Measurements from ENCODE around the gene CCDC88B.
"Not testable (repeated sequence)": the region's sequence is repeated elsewhere in the genome, so short reads cannot be mapped to it uniquely, and the experiment has no call there.

Gene CCDC88B

DNA sequence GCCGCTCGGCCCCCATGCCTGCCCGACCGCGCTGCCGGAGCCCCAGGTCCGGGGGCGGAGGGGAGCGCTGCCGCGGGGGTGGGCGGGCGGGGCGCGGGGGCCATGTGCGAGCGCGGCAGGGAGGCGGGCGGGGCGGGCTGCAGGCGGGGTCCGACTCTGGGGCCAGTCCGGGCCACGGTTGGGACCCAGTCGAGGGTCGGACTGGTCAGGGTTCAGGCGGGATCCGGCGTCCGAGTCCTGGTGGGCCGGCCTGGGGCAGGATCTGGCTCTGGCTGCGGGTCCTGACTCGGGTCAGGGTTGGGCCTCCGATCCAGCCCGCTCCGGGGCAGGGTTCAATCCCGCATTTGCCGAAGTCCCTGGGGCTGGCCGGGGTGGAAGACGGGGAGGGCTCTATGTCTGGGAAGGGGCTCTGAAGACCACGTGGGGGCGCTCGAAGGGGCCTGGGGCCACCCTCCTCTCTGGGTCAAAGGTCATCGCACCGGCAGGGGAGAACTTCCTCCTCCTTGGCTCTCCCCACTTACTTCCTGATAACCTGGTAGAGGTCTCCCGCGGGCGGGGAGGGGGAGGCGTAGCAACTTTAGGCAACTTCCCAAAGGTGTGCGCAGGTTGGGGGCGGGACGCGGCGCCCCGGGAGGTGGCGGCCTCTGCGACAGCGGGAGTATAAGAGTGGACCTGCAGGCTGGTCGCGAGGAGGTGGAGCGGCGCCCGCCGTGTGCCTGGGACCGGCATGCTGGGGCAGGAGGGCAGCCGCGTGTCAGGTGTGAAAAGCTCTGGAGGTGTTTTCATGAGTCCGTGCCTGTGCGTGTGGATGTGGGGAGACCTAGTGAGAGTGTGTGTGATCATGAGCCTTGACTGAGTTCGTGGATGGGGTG lies 34.1 kb upstream of the CCDC88B start:
- DNase-seq (ENCODE audit: low spot score): peak; percentile 63

DNA sequence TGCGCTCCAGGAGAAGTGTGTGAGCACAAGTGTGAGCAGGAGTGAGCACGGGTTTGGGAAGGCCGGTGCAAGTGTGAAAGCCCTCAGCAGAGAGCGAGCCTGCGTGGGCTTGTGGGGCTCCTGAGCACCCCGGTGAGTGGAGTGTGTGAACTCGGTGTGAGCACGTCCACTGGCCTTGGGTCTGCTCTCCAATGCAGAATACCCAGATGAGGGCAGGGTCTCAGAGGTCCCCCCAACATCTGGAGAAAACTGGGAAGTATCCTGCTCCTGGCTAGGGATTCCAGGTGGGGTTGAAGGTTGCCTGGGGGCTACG lies 33.5 kb upstream of the CCDC88B start:
- DNase-seq (ENCODE audit: low spot score): no peak

- DNase-seq (ENCODE audit: low spot score): no peak
Measured at GRCh38 chr11:64306876-64307622, 33.0 kb upstream of the CCDC88B start.

DNA sequence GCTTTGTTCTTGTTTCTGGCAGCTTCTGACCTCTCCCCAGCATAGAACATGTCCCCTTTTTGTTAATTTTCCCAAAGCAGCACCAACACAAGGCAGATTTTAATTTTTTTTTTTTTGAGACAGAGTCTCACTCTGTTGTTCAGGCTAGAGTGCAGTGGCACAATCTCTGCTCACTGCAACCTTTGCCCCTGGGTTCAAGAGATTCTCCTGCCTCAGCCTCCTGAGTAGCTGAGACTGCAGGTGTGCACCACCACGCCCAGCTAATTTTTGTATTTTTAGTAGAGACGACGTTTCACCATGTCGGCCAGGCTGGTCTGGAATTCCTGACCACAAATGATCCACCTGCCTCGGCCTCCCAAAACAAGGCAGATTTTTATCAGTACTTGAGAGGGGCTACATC lies 32.2 kb upstream of the CCDC88B start:
- DNase-seq (ENCODE audit: low spot score): not testable (repeated sequence)

- no peak for DNase-seq (ENCODE audit: low spot score)
Measured at GRCh38 chr11:64312947-64313346, 27.1 kb upstream of the CCDC88B start.

DNA sequence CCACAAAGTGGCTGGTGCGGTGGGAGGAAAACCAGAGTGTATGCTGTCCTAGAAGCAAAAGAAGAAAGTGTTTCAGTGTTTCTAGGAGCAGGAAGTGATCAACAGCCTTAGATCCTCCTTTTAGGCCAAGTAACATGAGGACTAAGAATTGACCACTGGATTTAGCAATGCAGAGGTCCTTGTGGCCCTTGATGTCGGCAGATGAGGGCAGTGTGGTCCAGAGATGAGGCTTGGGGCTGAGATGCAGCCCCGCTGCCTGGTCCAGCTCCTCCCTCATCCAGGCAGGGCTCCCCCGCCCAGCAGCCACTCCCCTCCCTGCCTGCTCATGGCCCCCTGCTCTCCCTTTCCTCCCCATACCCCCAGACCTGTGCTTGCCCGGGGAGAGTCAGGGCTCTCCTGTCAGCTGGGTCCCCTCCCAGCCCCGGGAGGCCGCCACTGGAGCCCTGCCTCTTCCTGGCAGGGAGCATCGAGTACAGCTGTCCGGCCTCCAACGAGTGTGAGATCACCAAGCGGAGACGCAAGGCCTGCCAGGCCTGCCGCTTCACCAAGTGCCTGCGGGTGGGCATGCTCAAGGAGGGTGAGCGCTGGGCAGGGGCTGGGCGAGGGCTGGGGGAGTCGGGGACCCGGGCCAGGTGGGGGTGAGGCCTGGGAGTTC lies 26.4 kb upstream of the CCDC88B start:
- no peak for DNase-seq (ENCODE audit: low spot score)

GRCh38 chr11:64314146-64314804 lies 25.7 kb upstream of the CCDC88B start:
- DNase-seq (ENCODE audit: low spot score): no peak

- DNase-seq (ENCODE audit: low spot score): no peak
Measured at GRCh38 chr11:64314805-64315561, 25.0 kb upstream of the CCDC88B start.

DNA sequence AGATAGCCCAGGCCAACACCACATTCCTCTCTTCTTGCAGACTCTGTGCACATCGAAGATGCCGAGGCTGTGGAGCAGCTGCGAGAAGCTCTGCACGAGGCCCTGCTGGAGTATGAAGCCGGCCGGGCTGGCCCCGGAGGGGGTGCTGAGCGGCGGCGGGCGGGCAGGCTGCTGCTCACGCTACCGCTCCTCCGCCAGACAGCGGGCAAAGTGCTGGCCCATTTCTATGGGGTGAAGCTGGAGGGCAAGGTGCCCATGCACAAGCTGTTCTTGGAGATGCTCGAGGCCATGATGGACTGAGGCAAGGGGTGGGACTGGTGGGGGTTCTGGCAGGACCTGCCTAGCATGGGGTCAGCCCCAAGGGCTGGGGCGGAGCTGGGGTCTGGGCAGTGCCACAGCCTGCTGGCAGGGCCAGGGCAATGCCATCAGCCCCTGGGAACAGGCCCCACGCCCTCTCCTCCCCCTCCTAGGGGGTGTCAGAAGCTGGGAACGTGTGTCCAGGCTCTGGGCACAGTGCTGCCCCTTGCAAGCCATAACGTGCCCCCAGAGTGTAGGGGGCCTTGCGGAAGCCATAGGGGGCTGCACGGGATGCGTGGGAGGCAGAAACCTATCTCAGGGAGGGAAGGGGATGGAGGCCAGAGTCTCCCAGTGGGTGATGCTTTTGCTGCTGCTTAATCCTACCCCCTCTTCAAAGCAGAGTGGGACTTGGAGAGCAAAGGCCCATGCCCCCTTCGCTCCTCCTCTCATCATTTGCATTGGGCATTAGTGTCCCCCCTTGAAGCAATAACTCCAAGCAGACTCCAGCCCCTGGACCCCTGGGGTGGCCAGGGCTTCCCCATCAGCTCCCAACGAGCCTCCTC lies 24.1 kb upstream of the CCDC88B start:
- DNase-seq (ENCODE audit: low spot score): not testable (repeated sequence)

DNA sequence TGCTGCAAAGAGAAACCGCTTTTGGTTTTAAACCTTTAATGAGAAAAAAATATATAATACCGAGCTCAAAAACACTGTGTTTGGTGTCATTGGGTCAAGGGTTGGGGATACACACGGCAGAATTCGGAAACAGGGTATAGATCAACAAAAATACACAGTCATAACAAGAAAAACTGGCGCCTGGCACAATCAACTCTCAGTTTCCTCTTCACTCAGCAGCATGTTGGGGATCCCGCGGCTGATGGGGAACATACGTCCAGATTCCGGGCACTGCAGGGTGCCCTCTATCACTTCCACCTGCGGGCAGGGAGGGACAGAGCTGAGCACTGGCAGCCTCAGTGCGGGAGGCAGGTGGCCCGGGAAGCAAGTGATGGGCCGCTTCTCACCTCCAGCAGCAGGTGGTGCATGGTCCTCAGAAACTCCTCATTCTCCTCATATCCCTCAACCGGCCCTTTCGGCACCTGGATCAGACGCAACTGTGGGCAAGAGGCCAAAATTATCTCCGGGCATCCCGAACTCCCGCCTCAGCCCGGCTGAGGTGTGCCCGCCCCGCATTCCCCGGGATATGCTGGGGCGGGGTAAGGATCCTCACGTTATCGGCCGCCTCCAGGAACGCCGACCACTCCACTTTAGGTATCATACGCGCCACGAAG lies 23.2 kb upstream of the CCDC88B start:
- no peak for DNase-seq (ENCODE audit: low spot score)

- DNase-seq (ENCODE audit: low spot score): peak; percentile 98
Measured at GRCh38 chr11:64317325-64317960, 22.6 kb upstream of the CCDC88B start, which contains the start of gene TRMT112. TSS of gene TRMT112 (minus strand) at chr11:64317559. CDS start at chr11:64317526, 33 bp downstream.

GRCh38 chr11:64317961-64318765 lies 21.8 kb upstream of the CCDC88B start, which contains the start of gene PRDX5:
TSS of gene PRDX5 (plus strand) at chr11:64318121. CDS start at chr11:64318216, 95 bp downstream.
- DNase-seq (ENCODE audit: low spot score): peak; percentile 99

GRCh38 chr11:64318766-64319761 lies 20.9 kb upstream of the CCDC88B start:
- no peak for DNase-seq (ENCODE audit: low spot score)

GRCh38 chr11:64320556-64320955 lies 19.4 kb upstream of the CCDC88B start:
- DNase-seq (ENCODE audit: low spot score): no peak

- DNase-seq (ENCODE audit: low spot score): no peak
Measured at GRCh38 chr11:64321026-64321425, 19.0 kb upstream of the CCDC88B start.

DNA sequence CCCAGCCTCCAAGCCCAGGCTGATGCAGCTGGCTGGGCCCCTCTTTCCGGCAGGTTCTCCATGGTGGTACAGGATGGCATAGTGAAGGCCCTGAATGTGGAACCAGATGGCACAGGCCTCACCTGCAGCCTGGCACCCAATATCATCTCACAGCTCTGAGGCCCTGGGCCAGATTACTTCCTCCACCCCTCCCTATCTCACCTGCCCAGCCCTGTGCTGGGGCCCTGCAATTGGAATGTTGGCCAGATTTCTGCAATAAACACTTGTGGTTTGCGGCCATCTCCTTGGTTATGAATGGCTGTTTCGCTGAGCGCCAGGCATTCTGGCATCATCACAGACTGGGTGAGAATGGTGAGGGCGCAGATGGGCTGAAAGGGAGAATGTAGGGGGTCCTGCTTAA lies 18.5 kb upstream of the CCDC88B start:
- DNase-seq (ENCODE audit: low spot score): no peak

- DNase-seq (ENCODE audit: low spot score): no peak
Measured at GRCh38 chr11:64322925-64323260, 17.1 kb upstream of the CCDC88B start.

Data from putamen (tissue), 1 donor.